ENCODE measurements around the gene ADRA2C. TPM values are rescaled to one million over a fixed set of nuclear protein-coding genes. Genes with fewer than 3 reads are reported as not detected.

ADRA2C gene
- total RNA-seq, 3 donors from 2014 or later: 1.6 to 6.9 (median 3.5) TPM

DNA sequence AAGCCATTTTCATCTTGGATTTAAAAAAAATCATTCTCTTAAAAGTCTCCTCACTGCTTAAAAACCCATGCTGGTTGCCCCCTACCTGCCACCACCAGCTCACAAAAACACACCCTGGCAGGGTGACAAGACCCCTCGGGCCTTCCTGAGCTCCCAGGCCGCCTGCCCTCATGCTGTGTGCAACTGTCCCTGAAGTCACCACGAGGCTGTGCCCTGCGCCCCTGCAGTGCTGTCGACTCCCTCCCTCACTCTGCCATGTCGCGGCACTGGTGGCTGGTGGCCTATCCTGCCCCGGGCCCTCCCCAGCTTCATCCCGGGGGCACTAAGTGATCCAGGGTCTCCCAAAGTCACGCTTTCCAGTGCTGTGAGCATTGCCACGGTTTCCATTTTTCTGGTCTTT, 46.3 kb upstream of the ADRA2C start:
- H3K9me3 ChIP-seq: peaks cover 0 to 10% of the 10 kb centered on the region in 2 donors
- no peak overlapping the region for H3K4me3 ChIP-seq
- H3K27ac ChIP-seq: no peak overlapping the region
- H3K27me3 ChIP-seq: peaks cover 0 to 86% of the 10 kb centered on the region in 2 donors
- H3K4me1 ChIP-seq: no peaks in the 10 kb centered on the region
- H3K36me3 ChIP-seq: no peaks in the 10 kb centered on the region
- DNase-seq (ENCODE audit: low spot score in 2 of 2): no peak
- TF ChIP-seq POLR2A (IDR thresholded peaks at IDR 0.05) (no peak), POLR2AphosphoS5 (IDR thresholded peaks at IDR 0.05) (no peak)
- TF ChIP-seq, protein P1, sequence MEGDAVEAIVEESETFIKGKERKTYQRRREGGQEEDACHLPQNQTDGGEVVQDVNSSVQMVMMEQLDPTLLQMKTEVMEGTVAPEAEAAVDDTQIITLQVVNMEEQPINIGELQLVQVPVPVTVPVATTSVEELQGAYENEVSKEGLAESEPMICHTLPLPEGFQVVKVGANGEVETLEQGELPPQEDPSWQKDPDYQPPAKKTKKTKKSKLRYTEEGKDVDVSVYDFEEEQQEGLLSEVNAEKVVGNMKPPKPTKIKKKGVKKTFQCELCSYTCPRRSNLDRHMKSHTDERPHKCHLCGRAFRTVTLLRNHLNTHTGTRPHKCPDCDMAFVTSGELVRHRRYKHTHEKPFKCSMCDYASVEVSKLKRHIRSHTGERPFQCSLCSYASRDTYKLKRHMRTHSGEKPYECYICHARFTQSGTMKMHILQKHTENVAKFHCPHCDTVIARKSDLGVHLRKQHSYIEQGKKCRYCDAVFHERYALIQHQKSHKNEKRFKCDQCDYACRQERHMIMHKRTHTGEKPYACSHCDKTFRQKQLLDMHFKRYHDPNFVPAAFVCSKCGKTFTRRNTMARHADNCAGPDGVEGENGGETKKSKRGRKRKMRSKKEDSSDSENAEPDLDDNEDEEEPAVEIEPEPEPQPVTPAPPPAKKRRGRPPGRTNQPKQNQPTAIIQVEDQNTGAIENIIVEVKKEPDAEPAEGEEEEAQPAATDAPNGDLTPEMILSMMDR (IDR thresholded peaks at IDR 0.05): no peak
- intact Hi-C loops (cut with DNase I; ENCODE audit: low total_unique reads): no loop called here

DNA sequence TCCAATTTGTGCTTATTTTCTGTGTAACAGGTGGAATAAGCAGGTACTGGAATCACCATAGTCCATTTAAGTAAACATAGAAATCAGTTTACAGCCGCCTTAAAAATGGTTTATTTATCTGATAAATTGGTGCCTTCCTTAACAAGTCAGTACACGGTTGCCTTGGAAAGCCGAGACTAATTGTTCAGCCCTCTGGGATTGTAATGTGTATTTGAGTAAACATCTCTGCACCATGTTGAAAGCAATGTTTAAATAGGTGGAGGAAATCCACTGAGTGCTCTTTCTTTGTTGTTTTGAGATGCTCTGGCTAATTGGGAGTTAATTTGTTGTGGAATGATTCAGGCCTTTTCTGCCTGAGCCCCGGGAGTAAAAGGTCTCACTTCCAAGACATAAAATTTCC, 45.7 kb upstream of the ADRA2C start:
- Histone ChIP-seq H3K9me3 (peaks cover 0 to 10% of the 10 kb centered on the region in 2 donors), H3K27ac (no peak overlapping the region), H3K36me3 (no peaks in the 10 kb centered on the region), H3K27me3 (peaks cover 0 to 87% of the 10 kb centered on the region in 2 donors), H3K4me1 (no peaks in the 10 kb centered on the region), H3K4me3 (no peak overlapping the region)
- intact Hi-C loops (cut with DNase I; ENCODE audit: low total_unique reads): no loop called here
- no peak for TF ChIP-seq POLR2A (IDR thresholded peaks at IDR 0.05)
- TF ChIP-seq, protein P1 (IDR thresholded peaks at IDR 0.05): no peak
- TF ChIP-seq POLR2AphosphoS5 (IDR thresholded peaks at IDR 0.05): no peak
- no peak for DNase-seq (ENCODE audit: low spot score in 2 of 2)

DNA sequence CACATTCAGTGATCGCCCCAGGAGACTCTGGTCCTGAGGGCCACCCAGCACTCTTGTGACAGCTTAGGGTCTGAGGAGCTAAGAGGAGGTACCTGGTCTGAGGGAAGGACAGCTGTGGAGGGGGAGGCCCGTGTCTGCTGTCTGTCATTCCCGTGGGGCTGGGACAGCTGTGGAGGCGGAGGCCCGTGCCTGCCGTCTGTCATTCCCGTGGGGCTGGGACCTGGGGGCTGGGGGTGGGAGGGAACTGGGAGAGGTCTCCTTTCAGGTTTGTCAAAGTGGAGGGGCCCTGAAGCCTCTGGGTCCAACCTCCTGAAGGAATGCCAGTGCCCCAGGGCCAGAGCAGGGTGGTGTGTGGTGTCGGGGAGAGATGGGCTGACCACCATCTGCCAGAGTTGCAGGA, 45.0 kb upstream of the ADRA2C start:
- Histone ChIP-seq H3K27me3 (peaks cover 0 to 87% of the 10 kb centered on the region in 2 donors), H3K27ac (no peak overlapping the region)

DNA sequence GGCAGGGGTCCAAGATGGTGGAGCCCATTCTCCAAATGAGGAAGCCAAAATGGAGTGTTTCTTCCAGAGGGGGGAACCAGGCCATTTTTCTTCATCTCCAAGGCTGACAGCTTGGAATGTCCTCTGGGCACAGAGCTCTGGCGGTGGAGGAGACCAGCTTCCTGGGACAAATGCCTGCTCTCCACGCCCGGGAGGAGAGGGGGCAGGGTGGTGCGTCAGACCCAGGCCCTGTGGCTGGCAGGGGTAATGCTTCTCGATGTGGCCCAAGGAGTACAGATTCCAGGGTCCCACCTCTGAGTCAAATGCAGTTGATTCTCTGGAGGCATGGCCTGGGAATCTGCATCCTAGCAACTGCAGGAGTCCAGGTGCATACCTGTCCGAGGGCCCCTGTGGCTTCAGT, 44.6 kb upstream of the ADRA2C start:
- intact Hi-C loops (cut with DNase I; ENCODE audit: low total_unique reads): no loop called here
- no peak for DNase-seq (ENCODE audit: low spot score in 2 of 2)
- Histone ChIP-seq H3K27ac (no peak overlapping the region), H3K9me3 (peaks cover 0 to 10% of the 10 kb centered on the region in 2 donors), H3K4me3 (no peak overlapping the region), H3K4me1 (no peaks in the 10 kb centered on the region), H3K36me3 (no peaks in the 10 kb centered on the region), H3K27me3 (peaks cover 0 to 87% of the 10 kb centered on the region in 2 donors)
- TF ChIP-seq, protein P1 (IDR thresholded peaks at IDR 0.05): no peak
- TF ChIP-seq POLR2A (IDR thresholded peaks at IDR 0.05) (no peak), POLR2AphosphoS5 (IDR thresholded peaks at IDR 0.05) (no peak)

More for the DNA sequence above, 45.0 kb upstream of the ADRA2C start:
- Histone ChIP-seq H3K9me3 (peaks cover 0 to 10% of the 10 kb centered on the region in 2 donors), H3K4me3 (no peak overlapping the region), H3K36me3 (no peaks in the 10 kb centered on the region), H3K4me1 (no peaks in the 10 kb centered on the region)
- TF ChIP-seq POLR2A (IDR thresholded peaks at IDR 0.05): no peak
- no peak for TF ChIP-seq POLR2AphosphoS5 (IDR thresholded peaks at IDR 0.05)
- TF ChIP-seq, protein P1 (IDR thresholded peaks at IDR 0.05): no peak
- DNase-seq (ENCODE audit: low spot score in 2 of 2): no peak
- intact Hi-C loops (cut with DNase I; ENCODE audit: low total_unique reads): no loop called here

DNA sequence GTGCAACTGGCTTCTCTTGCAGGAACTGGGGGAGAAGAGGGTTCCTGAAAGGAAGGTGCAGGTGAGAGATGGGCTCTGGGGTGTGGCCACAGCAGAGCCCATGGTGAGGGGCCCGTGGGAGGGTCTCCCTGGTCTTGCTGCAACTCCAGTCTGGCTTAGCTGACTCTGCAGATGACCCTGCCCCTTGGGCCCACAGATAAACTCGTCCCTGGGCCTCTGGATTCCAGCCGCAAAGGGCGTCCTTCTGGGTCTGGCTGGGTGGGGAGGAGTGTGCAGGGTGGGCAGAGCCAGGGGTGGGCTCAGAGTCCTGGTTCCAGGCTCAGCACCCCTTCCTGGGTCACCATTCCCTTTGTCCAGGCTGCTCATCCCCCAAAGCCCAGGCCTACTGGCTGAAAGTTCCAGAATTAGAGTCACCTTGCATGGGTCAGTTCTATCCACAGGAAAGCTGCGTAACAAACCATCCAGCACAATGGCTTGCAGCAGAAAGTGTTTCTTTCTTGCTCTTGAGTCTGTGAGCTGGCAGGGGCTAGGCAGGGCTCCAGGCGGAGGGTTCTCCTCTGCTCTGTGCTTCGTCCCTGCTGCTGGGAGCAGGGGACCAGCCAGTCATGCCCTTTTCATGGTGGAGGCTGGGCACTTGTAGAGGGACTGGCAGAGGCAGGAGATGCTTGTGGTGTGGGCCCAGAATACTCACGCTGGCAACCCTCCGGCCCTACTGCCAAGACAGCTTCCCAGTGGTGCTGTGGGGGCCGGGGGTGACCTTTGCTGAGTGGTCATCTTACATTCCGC, 43.5 kb upstream of the ADRA2C start:
- TF ChIP-seq, protein P1 (IDR thresholded peaks at IDR 0.05): no peak
- TF ChIP-seq POLR2AphosphoS5 (IDR thresholded peaks at IDR 0.05) (no peak), POLR2A (IDR thresholded peaks at IDR 0.05) (no peak)
- intact Hi-C loops (cut with DNase I; ENCODE audit: low total_unique reads): no loop called here
- Histone ChIP-seq H3K27me3 (peaks cover 0 to 89% of the 10 kb centered on the region in 2 donors), H3K9me3 (peaks cover 0 to 10% of the 10 kb centered on the region in 2 donors), H3K27ac (no peak overlapping the region), H3K4me1 (no peaks in the 10 kb centered on the region), H3K4me3 (no peak overlapping the region), H3K36me3 (no peaks in the 10 kb centered on the region)
- DNase-seq (ENCODE audit: low spot score in 2 of 2): no peak
